ENCODE measurements around the gene GRIFIN.
A peak's percentile ranks its signal among the peaks of the same experiment; 100 is the strongest.

Gene GRIFIN

DNA sequence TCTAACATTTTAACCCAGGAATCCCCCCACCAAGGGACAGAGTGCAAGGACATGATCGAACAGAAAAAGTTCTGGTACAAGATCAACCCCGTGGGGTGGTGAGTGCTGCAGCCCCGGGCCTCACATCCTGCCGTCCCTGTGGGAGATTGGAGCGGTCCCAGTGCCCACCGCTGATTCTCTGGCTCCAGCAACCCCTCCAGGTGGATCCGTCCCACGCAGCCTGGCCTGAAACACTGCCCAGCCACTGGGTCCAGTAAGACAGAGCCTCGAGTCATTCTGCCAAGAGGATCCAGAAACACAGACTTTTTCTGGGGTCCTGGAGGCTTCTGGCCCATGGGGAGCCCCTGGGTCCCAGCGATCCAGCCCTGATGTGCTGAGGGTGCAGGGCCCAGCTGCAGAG is 29.5 kb downstream of the GRIFIN start:
- H3K4me3 ChIP-seq (replicated peaks in 1 of 2; ENCODE audit: low read depth in 2 of 2, low read length in 2 of 2), result no peak overlapping the region
- TF ChIP-seq, protein P1, sequence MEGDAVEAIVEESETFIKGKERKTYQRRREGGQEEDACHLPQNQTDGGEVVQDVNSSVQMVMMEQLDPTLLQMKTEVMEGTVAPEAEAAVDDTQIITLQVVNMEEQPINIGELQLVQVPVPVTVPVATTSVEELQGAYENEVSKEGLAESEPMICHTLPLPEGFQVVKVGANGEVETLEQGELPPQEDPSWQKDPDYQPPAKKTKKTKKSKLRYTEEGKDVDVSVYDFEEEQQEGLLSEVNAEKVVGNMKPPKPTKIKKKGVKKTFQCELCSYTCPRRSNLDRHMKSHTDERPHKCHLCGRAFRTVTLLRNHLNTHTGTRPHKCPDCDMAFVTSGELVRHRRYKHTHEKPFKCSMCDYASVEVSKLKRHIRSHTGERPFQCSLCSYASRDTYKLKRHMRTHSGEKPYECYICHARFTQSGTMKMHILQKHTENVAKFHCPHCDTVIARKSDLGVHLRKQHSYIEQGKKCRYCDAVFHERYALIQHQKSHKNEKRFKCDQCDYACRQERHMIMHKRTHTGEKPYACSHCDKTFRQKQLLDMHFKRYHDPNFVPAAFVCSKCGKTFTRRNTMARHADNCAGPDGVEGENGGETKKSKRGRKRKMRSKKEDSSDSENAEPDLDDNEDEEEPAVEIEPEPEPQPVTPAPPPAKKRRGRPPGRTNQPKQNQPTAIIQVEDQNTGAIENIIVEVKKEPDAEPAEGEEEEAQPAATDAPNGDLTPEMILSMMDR (IDR thresholded peaks at IDR 0.05; ENCODE audit: low read depth, low read length), result no peak
- DNase-seq (ENCODE audit: low read depth in 2 of 2), result no peak

DNA sequence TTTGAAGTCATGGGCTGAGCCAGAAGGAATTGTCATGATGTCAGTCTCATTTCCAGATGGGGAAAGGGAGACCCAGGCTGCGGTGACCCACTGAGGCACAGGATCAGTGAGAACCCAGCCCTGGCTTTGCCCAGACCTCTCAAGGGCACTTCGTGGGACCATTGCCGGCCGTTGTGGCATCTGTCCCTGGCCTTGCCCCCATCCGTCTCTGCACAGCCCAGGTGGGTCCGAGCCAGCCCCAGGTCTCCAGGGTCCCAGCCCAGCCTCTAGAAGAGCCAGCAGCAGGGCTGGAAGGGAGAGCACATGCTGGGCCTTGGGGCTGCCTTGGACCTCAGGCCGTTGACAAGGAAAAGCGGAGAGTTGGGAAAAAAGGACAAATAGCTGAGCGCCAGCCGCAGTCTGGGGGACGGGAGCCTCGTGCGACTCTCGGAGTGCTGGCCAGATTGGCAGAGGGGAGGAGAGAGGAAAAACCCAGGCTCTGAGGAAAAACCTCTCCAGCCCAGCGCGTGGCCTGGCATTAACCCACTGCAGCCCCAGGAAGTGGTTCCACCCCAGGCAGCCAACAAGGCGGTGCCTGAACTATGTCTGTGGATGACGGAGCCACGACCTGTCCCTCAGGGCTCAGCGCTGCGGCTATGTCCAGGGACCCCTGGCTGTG is 30.2 kb downstream of the GRIFIN start:
- TF ChIP-seq, protein P1 (IDR thresholded peaks at IDR 0.05; ENCODE audit: low read depth, low read length), result no peak
- DNase-seq (ENCODE audit: low read depth in 2 of 2), result no peak
- no peak overlapping the region for H3K4me3 ChIP-seq (replicated peaks in 1 of 2; ENCODE audit: low read depth in 2 of 2, low read length in 2 of 2)

DNA sequence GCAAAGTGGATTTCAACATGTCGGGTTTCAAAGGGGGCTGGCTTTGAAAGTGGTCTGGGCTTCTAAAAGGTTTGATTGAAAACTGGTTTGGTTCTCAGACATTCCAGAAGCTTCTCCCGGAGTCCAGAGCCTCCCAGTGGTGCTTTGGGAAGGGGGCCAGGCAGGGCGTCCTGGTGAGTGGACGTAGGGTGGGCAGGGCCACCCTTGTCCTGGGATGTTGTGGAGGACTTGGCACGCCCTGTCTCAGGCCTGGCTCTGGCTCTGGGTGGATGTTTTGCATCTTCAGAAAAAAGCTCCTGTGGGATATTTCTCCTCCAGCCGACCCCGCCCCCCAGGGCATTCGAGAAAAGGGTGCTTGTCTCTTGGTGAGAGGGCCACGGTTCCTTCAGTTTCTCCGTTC is 31.2 kb downstream of the GRIFIN start:
- TF ChIP-seq, protein P1 (IDR thresholded peaks at IDR 0.05; ENCODE audit: low read depth, low read length), result no peak
- H3K4me3 ChIP-seq (replicated peaks in 1 of 2; ENCODE audit: low read depth in 2 of 2, low read length in 2 of 2), result no peak overlapping the region
- DNase-seq (ENCODE audit: low read depth in 2 of 2), result peak in 1 of 2 donors; percentile 10

DNA sequence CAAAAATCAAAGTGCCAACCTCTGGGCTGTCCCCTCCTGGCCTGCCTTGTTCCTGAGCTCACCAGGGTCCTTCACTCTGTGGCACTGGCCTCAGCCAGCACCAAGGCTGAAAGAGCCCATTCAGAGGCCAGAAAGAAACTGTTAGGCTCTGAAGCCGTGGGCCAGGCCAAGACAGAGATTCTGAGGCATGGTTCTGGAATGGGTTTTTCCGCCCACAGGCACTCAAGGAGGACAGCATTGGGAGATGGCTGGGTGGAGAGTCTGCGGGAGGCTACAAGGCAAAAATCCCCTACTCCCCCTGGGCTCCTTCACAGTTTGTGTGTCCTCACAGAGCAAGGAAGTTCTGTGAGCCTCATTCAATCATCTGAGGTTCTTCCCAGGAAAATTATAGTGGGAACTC is 31.7 kb downstream of the GRIFIN start:
- DNase-seq (ENCODE audit: low read depth in 2 of 2), result peak; percentile 67 to 72

DNA sequence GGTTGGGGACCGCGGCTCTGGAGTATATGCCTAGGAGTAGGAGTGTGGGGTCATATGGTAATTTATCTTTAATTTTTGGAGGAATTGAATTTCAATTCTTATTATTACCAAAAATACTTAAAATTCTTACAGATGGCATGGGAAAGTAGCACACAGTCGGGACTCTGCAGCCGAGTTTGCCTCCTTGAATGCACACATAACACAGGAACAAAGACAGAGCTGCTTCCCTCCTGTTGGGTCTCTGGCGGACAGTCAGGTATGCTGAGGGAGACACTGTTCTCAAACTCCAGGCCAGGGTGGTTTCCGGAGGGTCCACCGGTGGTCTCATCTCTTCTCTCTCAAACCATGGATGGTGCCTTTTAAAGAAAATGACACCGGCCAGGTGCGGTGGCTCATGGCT is 32.7 kb downstream of the GRIFIN start:
- H3K4me3 ChIP-seq (replicated peaks in 1 of 2; ENCODE audit: low read depth in 2 of 2, low read length in 2 of 2), result no peak overlapping the region
- no peak for DNase-seq (ENCODE audit: low read depth in 2 of 2)
- TF ChIP-seq, protein P1 (IDR thresholded peaks at IDR 0.05; ENCODE audit: low read depth, low read length), result no peak

More for the DNA sequence above, 31.7 kb downstream of the GRIFIN start:
- H3K4me3 ChIP-seq (replicated peaks in 1 of 2; ENCODE audit: low read depth in 2 of 2, low read length in 2 of 2), result no peak overlapping the region
- TF ChIP-seq, protein P1 (IDR thresholded peaks at IDR 0.05; ENCODE audit: low read depth, low read length), result no peak

DNA sequence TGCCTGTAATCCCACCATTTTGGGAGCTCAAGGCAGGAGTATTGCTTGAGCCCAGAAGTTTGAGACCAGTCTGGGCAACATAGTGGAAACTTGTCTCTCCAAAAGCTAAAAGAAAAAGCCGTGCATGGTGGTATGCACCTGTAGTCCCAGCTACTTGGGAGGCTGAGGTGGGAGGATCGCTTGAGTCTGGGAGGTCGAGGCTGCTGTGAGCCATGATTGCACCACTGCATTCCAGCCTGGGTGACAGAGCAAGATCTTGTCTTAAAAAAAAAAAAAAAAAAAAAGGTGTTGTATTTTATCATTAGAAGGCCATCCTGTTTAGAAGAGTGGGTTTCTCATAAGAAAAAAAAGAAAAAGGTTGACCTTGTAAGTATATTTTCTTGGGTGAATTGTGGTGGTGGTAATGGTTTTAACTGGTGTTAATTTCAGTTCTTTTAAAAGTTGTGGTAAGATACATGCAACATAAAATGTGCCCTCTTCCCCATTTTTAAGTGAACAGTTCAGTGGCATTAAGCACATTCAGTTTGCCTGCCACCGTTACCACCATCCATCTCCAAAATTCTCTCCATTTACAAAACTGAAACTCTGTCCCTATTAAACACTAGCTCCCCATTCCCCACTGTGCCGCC is 34.7 kb downstream of the GRIFIN start:
- no peak overlapping the region for H3K4me3 ChIP-seq (replicated peaks in 1 of 2; ENCODE audit: low read depth in 2 of 2, low read length in 2 of 2)
- no peak for DNase-seq (ENCODE audit: low read depth in 2 of 2)
- TF ChIP-seq, protein P1 (IDR thresholded peaks at IDR 0.05; ENCODE audit: low read depth, low read length), result no peak

Measured in cardiac fibroblast (primary cell).